ENCODE results near the gene RBMS1. TPM values are rescaled to one million over a fixed set of nuclear protein-coding genes. Genes with fewer than 3 reads are reported as not detected.

Gene RBMS1
- total RNA-seq, 4 donors from 2014 or later: 68.1 to 83.4 (median 72.5) TPM

GRCh38 chr2:160229591-160229990, 264.0 kb downstream of the RBMS1 start:
- no peak overlapping the region for H3K27ac ChIP-seq
- H3K4me1 ChIP-seq: peaks cover 0 to 8% (median 0%) of the 10 kb centered on the region in 4 donors
- no peak for DNase-seq (ENCODE audit: low spot score in 2 of 2)
- H3K9me3 ChIP-seq: no peaks in the 10 kb centered on the region
- no peak overlapping the region for H3K4me3 ChIP-seq
- TF ChIP-seq EP300 (IDR thresholded peaks at IDR 0.05): no peak
- no peak for TF ChIP-seq CTCF (IDR thresholded peaks at IDR 0.05)
- TF ChIP-seq POLR2A (IDR thresholded peaks at IDR 0.05): no peak
- whole genome bisulfite sequencing, 2 donors: 86 to 93% methylated on average over 1 of the region's 1 CpG
- H3K36me3 ChIP-seq: no peaks in the 10 kb centered on the region
- H3K27me3 ChIP-seq: no peaks in the 10 kb centered on the region

GRCh38 chr2:160228141-160228917, 265.3 kb downstream of the RBMS1 start:
- peaks cover 0 to 14% (median 0%) of the 10 kb centered on the region in 4 donors for H3K4me1 ChIP-seq
- H3K27me3 ChIP-seq: no peaks in the 10 kb centered on the region
- H3K4me3 ChIP-seq: no peak overlapping the region
- no peak overlapping the region for H3K27ac ChIP-seq
- no peaks in the 10 kb centered on the region for H3K9me3 ChIP-seq
- no peak for DNase-seq (ENCODE audit: low spot score in 2 of 2)
- H3K36me3 ChIP-seq: no peaks in the 10 kb centered on the region
- 68 to 70% methylated on average over 5 of the region's 5 CpGs for WGBS, 2 donors
- no peak for TF ChIP-seq POLR2A (IDR thresholded peaks at IDR 0.05)
- TF ChIP-seq EP300 (IDR thresholded peaks at IDR 0.05): no peak
- TF ChIP-seq CTCF (IDR thresholded peaks at IDR 0.05): no peak

DNA sequence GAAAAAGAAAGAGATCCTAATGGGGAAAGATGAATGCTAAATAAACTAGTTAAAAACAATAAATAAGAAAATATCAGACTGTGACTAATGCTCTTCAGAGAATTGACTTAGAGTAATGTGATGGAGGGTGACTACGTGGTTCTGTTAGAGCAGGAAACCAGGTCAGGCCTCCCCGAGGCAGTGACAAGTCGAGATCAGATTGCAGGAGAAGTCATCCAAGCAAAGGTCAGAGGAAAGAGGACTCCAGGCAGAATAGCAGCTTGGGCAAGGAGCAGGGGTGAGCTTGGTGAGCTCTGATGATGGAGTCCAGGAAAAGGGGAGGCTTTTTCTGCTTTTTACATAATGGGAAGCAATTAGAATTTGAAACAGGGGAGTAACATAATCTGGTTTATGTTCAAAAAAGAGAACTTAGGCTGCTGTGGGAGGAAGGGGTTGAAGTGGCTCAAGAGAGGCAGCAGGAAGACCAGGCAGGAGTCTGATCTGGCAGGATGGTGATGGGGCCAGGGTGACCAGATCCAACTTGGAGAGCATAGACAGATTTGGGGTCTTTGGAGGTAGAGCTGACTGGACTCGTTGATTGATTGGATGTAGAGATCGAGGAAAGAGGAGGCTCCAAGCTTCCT, 266.2 kb downstream of the RBMS1 start:
- DNase-seq (ENCODE audit: low spot score in 2 of 2): no peak
- 65 to 70% methylated on average over 5 of the region's 5 CpGs for WGBS, 2 donors
- no peak overlapping the region for H3K4me3 ChIP-seq
- peaks cover 0 to 14% (median 0%) of the 10 kb centered on the region in 4 donors for H3K4me1 ChIP-seq
- H3K9me3 ChIP-seq: no peaks in the 10 kb centered on the region
- H3K27ac ChIP-seq: no peak overlapping the region
- no peaks in the 10 kb centered on the region for H3K27me3 ChIP-seq
- TF ChIP-seq EP300 (IDR thresholded peaks at IDR 0.05): no peak
- no peak for TF ChIP-seq CTCF (IDR thresholded peaks at IDR 0.05)
- no peak for TF ChIP-seq POLR2A (IDR thresholded peaks at IDR 0.05)
- no peaks in the 10 kb centered on the region for H3K36me3 ChIP-seq

- no peak for DNase-seq (ENCODE audit: low spot score in 2 of 2)
- H3K27ac ChIP-seq: no peak overlapping the region
- WGBS, 2 donors: 76% methylated on average over 5 of the region's 5 CpGs
- H3K4me1 ChIP-seq: peaks cover 0 to 22% (median 6%) of the 10 kb centered on the region in 4 donors
- H3K9me3 ChIP-seq: no peaks in the 10 kb centered on the region
- no peaks in the 10 kb centered on the region for H3K36me3 ChIP-seq
- H3K27me3 ChIP-seq: no peaks in the 10 kb centered on the region
- no peak for TF ChIP-seq CTCF (IDR thresholded peaks at IDR 0.05)
- H3K4me3 ChIP-seq: no peak overlapping the region
These were observed 267.2 kb downstream of the RBMS1 start for GRCh38 chr2:160226367-160226766.

DNA sequence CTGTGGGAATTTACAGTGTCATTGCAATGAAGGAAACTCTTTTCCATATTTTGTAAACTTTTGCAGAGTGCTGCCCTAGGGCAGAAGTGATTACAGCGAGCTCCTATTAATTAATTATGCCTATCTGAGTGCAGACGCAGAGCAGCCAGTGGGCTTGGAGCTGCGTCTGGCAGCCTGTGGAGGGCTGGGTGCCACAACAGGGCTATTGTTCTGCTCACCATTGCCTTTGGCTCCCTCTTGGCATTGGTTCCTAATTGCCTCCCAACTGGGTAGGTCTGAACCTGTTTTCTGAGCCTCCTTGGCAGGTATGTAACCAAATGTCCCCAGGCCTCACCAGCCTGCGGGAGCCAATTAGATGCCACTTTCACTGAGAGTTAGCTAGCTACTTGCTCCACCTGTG, 267.9 kb downstream of the RBMS1 start:
- no peak for DNase-seq (ENCODE audit: low spot score in 2 of 2)
- Histone ChIP-seq H3K36me3 (no peaks in the 10 kb centered on the region), H3K9me3 (no peaks in the 10 kb centered on the region), H3K27ac (no peak overlapping the region), H3K4me3 (no peak overlapping the region), H3K4me1 (peaks cover 0 to 28% (median 11%) of the 10 kb centered on the region in 4 donors), H3K27me3 (no peaks in the 10 kb centered on the region)
- 64 to 67% methylated on average over 4 of the region's 4 CpGs for WGBS, 2 donors
- TF ChIP-seq CTCF (IDR thresholded peaks at IDR 0.05) (no peak), EP300 (IDR thresholded peaks at IDR 0.05) (no peak), POLR2A (IDR thresholded peaks at IDR 0.05) (no peak)

Data from tibial nerve (tissue), 4 donors.